ENCODE data around the gene CLIC3. TPM values are rescaled to one million over a fixed set of nuclear protein-coding genes. Genes with fewer than 3 reads are reported as not detected.

Gene CLIC3
- polyA plus RNA-seq, 3 donors: 0.36 to 0.38 TPM; not detected in 1

DNA sequence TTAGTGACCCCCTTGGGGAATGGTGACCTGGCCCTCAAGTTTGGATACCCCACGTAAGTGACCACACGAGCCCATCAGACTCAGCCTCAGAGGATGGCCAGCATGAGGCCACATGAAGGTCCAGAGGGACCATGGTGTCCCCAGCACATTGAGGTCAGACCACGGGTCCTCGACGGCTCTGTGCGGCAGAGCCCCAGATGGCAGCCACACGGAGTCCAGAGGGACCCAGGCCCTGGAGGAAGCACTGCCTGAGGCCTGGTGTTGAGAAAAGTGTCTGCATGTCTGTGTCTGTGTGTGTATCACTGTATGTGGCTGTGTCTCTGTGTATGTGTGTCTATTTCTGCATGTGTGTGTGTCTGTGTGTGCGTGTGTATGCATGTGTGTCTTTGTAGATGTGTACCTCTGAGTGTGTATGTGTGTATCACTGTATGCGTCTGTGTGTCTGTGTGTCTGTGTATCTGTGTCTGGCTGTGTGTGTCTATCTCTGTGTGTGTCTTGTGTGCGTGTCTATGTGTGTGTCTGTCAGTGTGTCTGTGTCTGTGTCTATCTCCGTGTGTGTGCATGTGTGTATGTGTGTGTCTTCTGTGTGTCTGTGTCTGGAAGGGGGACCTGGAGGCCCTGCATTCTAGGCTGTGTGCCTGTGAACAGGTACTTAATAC lies 12.6 kb downstream of the CLIC3 start:
- no peak for DNase-seq (ENCODE audit: low read depth in 3 of 3, low spot score in 2 of 3)

- DNase-seq (ENCODE audit: low read depth in 3 of 3, low spot score in 2 of 3): no peak
Measured at GRCh38 chr9:136983167-136983566, 13.2 kb downstream of the CLIC3 start.

- DNase-seq (ENCODE audit: low read depth in 3 of 3, low spot score in 2 of 3): no peak
Measured at GRCh38 chr9:136982232-136983051, 13.9 kb downstream of the CLIC3 start, which contains the start of gene LCNL1. TSS of gene LCNL1 (plus strand) at chr9:136982993. CDS start at chr9:136983587, 594 bp downstream.

DNA sequence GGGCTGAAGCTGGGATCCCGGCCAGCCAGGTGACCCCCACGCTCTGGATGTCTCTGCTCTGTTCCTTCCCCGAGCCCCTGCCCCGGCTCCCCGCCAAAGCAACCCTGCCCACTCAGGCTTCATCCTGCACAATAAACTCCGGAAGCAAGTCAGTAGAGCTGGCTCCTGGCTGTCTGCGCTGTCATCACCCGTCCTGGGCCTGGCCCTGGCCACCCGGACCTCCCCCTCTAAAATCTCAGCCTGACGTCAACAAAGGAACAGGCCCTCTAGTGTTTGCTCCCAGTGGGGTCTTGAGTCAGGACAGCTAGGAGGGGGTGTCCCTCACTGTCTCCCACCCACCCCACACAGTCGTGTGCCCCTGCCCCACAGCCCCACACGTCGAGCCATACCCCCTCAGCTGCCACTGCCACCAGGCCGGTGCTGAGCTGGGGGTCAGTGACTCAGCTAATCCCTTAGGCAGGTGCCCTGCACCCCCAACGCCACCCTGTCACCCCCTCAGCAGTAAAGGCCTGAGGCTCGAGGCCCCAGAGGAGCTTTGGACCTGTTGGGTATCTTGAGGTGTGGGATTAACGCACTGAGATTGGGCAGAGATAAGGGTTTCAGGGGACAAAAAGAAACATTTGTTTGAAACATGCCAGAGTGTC lies 14.7 kb downstream of the CLIC3 start:
- DNase-seq (ENCODE audit: low read depth in 3 of 3, low spot score in 2 of 3): no peak

- no peak for DNase-seq (ENCODE audit: low read depth in 3 of 3, low spot score in 2 of 3)
Measured at GRCh38 chr9:136980669-136981478, 15.5 kb downstream of the CLIC3 start.

DNA sequence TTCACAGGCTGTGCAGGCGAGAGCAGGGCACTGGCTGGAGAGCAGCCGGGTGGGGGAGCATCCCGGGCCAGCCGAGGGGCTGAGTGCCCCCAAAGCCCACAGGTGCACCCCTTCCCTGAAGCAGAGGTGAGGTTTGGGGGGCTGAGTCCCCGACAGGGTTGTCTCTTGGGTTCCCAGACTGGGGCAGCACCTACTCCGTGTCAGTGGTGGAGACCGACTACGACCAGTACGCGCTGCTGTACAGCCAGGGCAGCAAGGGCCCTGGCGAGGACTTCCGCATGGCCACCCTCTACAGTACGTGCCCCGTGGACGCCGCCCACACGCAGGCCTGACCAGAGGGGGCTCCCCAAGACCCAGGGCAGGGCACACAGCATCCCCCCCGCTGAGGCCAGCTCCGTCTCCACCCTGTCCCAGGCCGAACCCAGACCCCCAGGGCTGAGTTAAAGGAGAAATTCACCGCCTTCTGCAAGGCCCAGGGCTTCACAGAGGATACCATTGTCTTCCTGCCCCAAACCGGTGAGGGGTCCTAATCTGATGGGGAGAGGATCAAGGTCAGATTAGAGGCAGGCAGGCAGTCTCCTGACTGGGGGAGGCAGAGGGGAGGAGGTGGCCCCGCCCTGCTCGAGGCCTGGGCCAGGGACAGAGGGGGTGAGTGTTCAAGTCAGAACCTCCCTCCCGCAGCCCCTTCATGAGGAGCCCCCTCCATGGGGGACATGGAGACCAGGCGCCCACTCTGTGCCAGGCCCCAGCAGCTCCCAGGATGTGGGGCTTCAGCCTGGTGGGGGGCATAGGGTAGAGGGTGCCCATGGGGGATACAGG lies 16.4 kb downstream of the CLIC3 start:
- no peak for DNase-seq (ENCODE audit: low read depth in 3 of 3, low spot score in 2 of 3)

DNA sequence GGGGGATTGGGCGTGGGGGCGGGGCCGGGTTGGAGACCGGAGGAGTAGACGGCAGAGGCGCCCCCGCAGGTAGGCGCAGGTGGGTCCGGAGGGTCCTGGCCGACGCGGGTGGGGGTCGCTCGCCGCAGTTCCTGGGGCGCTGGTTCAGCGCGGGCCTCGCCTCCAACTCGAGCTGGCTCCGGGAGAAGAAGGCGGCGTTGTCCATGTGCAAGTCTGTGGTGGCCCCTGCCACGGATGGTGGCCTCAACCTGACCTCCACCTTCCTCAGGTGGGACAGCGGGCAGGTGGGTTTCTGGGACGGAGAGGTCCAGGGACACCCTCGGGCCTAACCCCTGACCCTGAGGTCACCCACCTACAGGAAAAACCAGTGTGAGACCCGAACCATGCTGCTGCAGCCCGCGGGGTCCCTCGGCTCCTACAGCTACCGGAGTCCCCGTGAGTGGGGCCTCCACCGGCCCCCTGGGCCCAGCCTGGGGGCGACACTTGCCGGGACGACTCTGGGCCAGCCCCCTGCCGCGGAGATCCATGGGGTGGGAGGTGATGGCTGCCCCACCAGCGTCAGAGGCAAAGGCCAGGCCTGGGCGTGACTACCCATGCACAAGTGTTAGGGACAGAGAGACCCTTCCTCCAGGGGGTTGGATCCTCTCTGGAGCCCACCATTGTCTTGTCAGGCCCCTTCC lies 17.4 kb downstream of the CLIC3 start:
- no peak for DNase-seq (ENCODE audit: low read depth in 3 of 3, low spot score in 2 of 3)

- DNase-seq (ENCODE audit: low read depth in 3 of 3, low spot score in 2 of 3): no peak
Measured at GRCh38 chr9:136978073-136978864, 18.1 kb downstream of the CLIC3 start.

DNA sequence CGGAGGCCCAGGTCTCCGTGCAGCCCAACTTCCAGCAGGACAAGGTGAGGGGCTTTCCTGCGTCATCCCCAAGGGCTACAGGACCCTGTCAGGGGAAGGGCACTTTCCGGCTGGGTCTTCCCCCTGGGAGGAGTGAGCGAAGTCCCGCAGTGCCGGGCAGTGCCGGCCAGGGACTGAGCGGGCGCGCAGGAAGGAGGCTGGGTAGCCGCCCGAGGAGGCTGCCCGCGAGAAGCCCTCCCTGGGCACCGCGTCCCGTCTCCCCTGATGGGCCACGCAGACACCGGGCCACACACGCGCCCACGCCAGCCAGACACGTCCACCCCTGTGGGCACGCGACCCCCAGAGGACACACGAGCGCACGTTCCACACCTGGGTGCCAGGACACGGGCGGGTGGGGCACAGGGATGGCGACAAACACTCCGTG lies 18.7 kb downstream of the CLIC3 start:
- no peak for DNase-seq (ENCODE audit: low read depth in 3 of 3, low spot score in 2 of 3)

GRCh38 chr9:136977223-136977622 lies 19.1 kb downstream of the CLIC3 start, which contains the start of gene PTGDS:
TSS of gene PTGDS (plus strand) at chr9:136977504. CDS start at chr9:136977579, 75 bp downstream.
- DNase-seq (ENCODE audit: low read depth in 3 of 3, low spot score in 2 of 3): no peak

- DNase-seq (ENCODE audit: low read depth in 3 of 3, low spot score in 2 of 3): no peak
Measured at GRCh38 chr9:136975644-136976043, 20.7 kb downstream of the CLIC3 start.

- DNase-seq (ENCODE audit: low read depth in 3 of 3, low spot score in 2 of 3): no peak
Measured at GRCh38 chr9:136974817-136975535, 21.4 kb downstream of the CLIC3 start.

GRCh38 chr9:136973618-136974617 lies 22.4 kb downstream of the CLIC3 start:
- no peak for DNase-seq (ENCODE audit: low read depth in 3 of 3, low spot score in 2 of 3)

- no peak for DNase-seq (ENCODE audit: low read depth in 3 of 3, low spot score in 2 of 3)
Measured at GRCh38 chr9:136972743-136973142, 23.6 kb downstream of the CLIC3 start.

DNA sequence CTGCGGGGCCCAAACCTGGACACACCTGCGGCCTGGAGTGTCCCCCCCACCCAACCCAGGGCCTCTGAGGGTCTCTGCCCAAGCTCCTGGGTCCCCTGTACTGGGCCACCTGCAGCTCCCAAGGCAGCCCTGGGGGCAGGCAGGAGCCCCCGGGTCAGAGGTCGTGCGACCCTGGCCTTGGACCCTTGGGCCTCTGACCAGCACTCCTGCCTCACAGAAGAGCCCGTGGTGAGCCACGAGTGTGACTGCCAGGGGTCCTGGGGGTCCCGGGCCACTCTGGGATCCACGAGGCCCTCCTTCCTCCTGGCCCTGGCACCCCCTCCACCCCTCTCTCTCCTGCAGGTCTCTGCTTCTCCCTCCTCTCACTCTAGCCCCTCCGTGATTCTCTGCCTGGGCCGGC lies 24.0 kb downstream of the CLIC3 start:
- no peak for DNase-seq (ENCODE audit: low read depth in 3 of 3, low spot score in 2 of 3)

DNA sequence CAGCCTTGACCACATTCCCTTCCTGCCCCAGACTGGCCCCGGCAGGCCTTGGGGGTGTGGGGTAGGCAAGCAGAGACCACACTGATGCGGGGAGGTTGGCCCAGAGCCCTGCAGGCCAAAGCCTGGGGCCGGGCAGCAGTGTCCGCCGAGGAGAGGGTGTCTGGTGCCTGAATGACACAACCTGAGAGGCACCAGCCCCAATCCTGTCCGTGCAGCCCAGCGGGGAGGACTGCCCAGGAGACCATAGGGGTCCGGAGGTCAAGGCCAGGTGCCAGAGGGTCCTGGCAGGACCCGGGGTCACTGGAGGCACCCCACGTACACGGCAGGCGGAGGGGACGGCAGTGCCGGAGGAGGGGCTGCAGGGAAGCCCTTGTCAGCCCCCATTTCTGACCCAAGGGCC lies 24.6 kb downstream of the CLIC3 start:
- DNase-seq (ENCODE audit: low read depth in 3 of 3, low spot score in 2 of 3): no peak

DNA sequence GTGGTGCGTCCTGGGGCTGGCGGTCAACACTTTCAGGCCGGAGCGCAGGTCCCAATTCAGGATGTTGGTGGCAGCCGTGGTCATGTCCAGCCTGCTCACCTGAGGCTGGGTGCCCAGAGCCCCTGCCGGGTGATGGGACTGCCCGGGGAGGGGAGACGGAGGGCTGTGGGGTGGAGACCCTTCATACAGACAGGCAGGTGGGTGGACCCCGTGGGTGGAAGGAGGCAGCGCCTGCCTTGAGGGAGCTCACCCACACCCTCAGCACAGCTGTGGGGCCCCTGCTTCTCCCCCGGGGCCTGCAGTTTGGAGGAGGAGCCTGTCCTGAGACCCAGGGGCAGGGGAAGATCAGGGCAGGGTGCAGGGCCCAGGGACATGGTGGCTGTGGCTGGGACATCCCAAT lies 26.0 kb downstream of the CLIC3 start:
- no peak for DNase-seq (ENCODE audit: low read depth in 3 of 3, low spot score in 2 of 3)

All from right renal cortex interstitium (tissue), 3 donors.